ENCODE results near the gene MARK1. TPM values are rescaled to one million over a fixed set of nuclear protein-coding genes. Genes with fewer than 3 reads are reported as not detected.

Gene MARK1
- total and polyA plus RNA-seq, 9 of the 15 experiments (the other 6 are each of a cell fraction or from before 2014, with no cell fraction given): not detected

- TF ChIP-seq GTF3C2 (IDR thresholded peaks at IDR 0.05; ENCODE audit: borderline replicate concordance, extremely low read depth, insufficient read length): no peak
- TF ChIP-seq, protein P1, sequence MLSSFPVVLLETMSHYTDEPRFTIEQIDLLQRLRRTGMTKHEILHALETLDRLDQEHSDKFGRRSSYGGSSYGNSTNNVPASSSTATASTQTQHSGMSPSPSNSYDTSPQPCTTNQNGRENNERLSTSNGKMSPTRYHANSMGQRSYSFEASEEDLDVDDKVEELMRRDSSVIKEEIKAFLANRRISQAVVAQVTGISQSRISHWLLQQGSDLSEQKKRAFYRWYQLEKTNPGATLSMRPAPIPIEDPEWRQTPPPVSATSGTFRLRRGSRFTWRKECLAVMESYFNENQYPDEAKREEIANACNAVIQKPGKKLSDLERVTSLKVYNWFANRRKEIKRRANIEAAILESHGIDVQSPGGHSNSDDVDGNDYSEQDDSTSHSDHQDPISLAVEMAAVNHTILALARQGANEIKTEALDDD (IDR thresholded peaks at IDR 0.05): no peak
These were observed 109.8 kb downstream of the MARK1 start (continued) for GRCh38 chr1:220637759-220638158.

DNA sequence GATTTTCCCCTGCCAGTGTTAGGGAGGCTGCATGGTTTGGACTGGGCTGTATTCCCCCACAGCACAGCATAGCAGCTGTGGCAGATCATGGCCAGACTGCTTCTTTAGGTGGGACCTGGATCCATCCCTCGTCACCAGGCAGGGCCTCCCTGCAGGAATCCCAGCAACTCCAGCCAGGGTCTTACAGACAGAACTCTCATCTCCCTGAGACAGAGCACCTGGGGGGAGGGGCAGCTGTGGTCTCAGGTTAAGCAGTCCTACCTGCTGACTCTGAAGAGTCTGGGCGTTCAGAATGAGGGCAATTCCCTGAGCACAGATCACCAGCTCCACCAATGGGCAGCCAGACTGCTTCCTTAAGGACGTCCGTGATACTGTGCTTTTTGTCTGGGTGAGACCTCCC, 114.3 kb downstream of the MARK1 start:
- in situ Hi-C loops (cut with MboI): no loop called here
- 0% methylated on average over 4 of the region's 4 CpGs for WGBS (ENCODE audit: insufficient coverage, low coverage, missing lambda C conversion rate)
- no peaks in the 10 kb centered on the region for H3K36me3 ChIP-seq (ENCODE audit: control insufficient read depth, insufficient read depth, low read length)
- FAIRE-seq: no peak
- no peaks in the 10 kb centered on the region for H3K4me1 ChIP-seq (replicated peaks in 1 of 2; ENCODE audit: control insufficient read depth in 2 of 2, insufficient read depth in 2 of 2, low read length in 2 of 2)
- H3K9me3 ChIP-seq (replicated peaks; ENCODE audit: control insufficient read depth, insufficient read depth, low read depth, low read length): no peaks in the 10 kb centered on the region
- no peaks in the 10 kb centered on the region for H3K9me1 ChIP-seq (ENCODE audit: control insufficient read depth, insufficient read depth, low read length)
- intact Hi-C loops (cut with micrococcal nuclease): no loop called here
- ChIA-PET POLR2A (no interaction called here), CTCF (ENCODE audit: low intra/inter-chr PET ratio) (no interaction called here)
- no TSS peak for BruUV-seq (replicated peaks)
- no peaks in the 10 kb centered on the region for H4K20me1 ChIP-seq (replicated peaks; ENCODE audit: control insufficient read depth, insufficient read depth, low read length)
- no peak overlapping the region for H2AFZ ChIP-seq (ENCODE audit: low read depth, low read length)
- no peak overlapping the region for H3K27ac ChIP-seq (ENCODE audit: extremely low read depth, low read depth, low read length)
- H3K9ac ChIP-seq (ENCODE audit: insufficient read depth in 1 of 2, low read depth in 2 of 2, low read length in 2 of 2): no peak overlapping the region
- no peak for TF ChIP-seq FOXP1 (CRISPR knock-in tag; IDR thresholded peaks at IDR 0.05)
- no peak for TF ChIP-seq ZNF696 (CRISPR knock-in tag; conservative IDR thresholded peaks at IDR 0.05)
- no peak for TF ChIP-seq ZNF140 (CRISPR knock-in tag; IDR thresholded peaks at IDR 0.05)
- TF ChIP-seq NR0B1 (IDR thresholded peaks at IDR 0.05; ENCODE audit: partially characterized antibody): no peak
- no peak for TF ChIP-seq CBX8 (IDR thresholded peaks at IDR 0.05; ENCODE audit: borderline replicate concordance, extremely low read depth, low read depth, low read length, poor library complexity, severe bottlenecking)
- TF ChIP-seq SRSF3 (IDR thresholded peaks at IDR 0.05; ENCODE audit: insufficient read depth, low read length): no peak
- no peak for TF ChIP-seq ZNF75A (CRISPR knock-in tag; IDR thresholded peaks at IDR 0.05)
- TF ChIP-seq ELF1 (tag; IDR thresholded peaks at IDR 0.05): no peak
- TF ChIP-seq EP300 (IDR thresholded peaks at IDR 0.05; ENCODE audit: low read length): no peak
- no peak for TF ChIP-seq ZNF695 (CRISPR knock-in tag; IDR thresholded peaks at IDR 0.05)
- DNase-seq (ENCODE audit: extremely low read depth in 1 of 4, low spot score in 3 of 4): no peak
- ATAC-seq: no peak
- H3K4me3 ChIP-seq: no peak overlapping the region
- no peaks in the 10 kb centered on the region for H3K79me2 ChIP-seq (ENCODE audit: control insufficient read depth, insufficient read depth, low read length)
- H3K4me2 ChIP-seq (ENCODE audit: insufficient read depth, low read length): no peak overlapping the region
- no peaks in the 10 kb centered on the region; a peak in 1 of 5 replicates for H3K27me3 ChIP-seq (ENCODE audit: control insufficient read depth in 2 of 2, insufficient read depth in 2 of 2, low read length in 2 of 2)

Measured in K562 (cell line).